GM19025 (cell line): ENCODE measurements around the gene ACOT2.
"Not testable (repeated sequence)": the region's sequence is repeated elsewhere in the genome, so short reads cannot be mapped to it uniquely, and the experiment has no call there.

Experiments
- ATAC-seq: cut with Tn5 transposase; IDR thresholded peaks from one replicate; pipeline ENCODE4 v1.9.1; 2021; ENCODE audit warnings: mild to moderate bottlenecking, low read depth, moderate library complexity; ENCODE audit not compliant: unreplicated experiment

ACOT2 gene

GRCh38 chr14:73569185-73569958 lies at the start of gene ACOT2:
Gene ACOT2, plus strand, starts transcription at chr14:73569213. Its CDS starts 28 bp downstream, at chr14:73569241.
- peak; percentile 60 for ATAC-seq

DNA sequence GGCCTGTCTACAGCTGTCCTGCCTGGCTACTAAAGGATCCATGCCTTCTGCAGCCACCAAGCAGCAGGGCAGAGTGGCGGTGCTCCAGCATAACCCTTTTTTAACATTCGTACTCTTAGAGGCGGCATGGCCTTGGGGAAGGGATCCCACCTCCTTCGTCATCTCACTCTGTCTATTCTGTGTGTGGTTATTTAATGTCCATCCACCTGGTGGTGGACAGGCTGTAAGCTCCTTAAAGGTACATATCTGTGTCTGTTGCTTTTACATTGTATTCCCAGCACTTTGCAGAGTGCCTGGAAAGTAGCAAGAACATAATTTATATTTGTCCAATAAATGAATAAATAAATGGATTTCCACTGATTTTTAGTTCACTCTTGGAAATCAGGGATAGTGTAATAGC lies 47.8 kb upstream of the ACOT2 start:
- no peak for ATAC-seq

GRCh38 chr14:73524493-73524892 lies 44.5 kb upstream of the ACOT2 start:
- ATAC-seq = no peak

GRCh38 chr14:73526036-73526984 lies 42.7 kb upstream of the ACOT2 start:
- ATAC-seq = no peak

DNA sequence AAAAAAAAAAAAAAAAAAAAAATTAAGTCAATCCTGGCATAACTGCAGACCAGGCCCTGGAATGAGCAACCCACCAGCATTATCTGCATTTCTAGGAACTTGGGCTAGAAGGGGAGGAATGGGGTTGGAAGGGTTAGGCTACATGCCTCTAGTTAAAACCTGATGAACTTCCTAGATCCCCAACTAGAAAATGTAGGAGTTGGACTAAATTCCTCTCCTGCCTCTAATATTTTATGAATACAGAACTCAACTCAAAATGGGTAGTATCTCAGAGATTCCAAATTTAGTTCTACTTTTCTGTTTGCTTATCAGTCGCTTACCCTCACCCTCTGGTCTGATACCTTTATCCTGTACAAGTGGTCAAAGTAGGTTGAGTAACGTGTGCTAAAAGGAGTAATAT lies 39.7 kb upstream of the ACOT2 start:
- not testable (repeated sequence) for ATAC-seq

DNA sequence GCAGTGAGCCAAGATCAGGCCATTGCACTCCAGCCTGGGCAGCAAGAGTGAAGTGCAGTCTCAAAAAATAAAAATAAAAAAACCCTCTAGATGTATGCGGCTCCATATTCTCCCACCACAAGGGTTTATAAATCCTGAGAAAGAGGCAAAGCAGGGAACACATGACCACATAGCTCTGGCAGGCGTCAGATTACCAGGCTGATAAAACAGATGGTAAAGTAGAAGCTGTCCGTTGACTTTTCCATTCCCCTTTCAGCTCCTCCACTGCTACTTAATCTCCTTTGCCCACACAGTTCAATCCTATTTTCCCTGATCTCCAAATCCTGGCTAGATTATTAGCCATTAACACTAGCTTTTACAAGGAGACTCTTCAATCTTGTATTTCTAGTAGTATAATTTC lies 37.0 kb upstream of the ACOT2 start:
- ATAC-seq = not testable (repeated sequence)

GRCh38 chr14:73537244-73538045 lies 31.6 kb upstream of the ACOT2 start:
- not testable (repeated sequence) for ATAC-seq

DNA sequence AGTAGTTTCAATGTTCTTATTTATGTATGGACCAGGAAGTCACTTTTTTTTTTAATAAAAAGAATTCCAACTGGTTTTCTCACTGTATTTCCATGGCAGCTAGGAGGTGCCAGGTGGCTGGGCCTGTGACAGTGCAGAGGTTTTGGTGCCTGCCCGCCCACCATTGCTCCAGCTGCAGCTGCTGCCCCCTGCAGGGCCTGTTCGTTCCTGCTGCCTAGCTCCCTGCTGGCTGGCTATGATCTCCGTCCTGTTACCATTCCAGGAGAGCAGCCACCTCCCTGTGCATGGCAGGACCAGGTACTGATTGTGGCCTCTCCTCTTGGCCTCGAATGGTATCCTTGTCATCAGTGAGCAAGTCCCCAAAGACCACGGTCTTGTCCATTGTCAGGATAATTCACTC lies 30.0 kb upstream of the ACOT2 start:
- ATAC-seq = not testable (repeated sequence)

GRCh38 chr14:73542961-73543360 lies 26.1 kb upstream of the ACOT2 start:
- not testable (repeated sequence) for ATAC-seq

GRCh38 chr14:73545353-73545752 lies 23.7 kb upstream of the ACOT2 start:
- not testable (repeated sequence) for ATAC-seq

DNA sequence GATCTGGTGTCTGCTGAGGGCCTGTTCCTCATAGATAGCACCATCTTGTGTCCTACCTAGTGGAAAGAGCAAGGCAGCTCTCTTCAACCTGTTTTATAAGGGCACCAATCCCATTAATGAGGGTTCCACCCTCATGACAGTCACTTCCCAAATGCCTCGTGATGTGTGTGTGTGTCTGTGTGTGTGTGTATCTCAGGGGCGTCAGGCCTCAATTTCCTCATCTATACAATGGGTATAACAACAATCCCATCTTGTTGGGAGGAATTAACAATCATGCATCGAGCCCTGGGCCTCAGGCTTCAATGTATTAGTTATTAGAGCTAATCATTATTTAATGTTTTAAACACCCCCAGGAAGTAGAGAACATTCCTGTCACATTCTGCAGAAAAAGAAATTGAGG lies 19.9 kb upstream of the ACOT2 start:
- not testable (repeated sequence) for ATAC-seq

DNA sequence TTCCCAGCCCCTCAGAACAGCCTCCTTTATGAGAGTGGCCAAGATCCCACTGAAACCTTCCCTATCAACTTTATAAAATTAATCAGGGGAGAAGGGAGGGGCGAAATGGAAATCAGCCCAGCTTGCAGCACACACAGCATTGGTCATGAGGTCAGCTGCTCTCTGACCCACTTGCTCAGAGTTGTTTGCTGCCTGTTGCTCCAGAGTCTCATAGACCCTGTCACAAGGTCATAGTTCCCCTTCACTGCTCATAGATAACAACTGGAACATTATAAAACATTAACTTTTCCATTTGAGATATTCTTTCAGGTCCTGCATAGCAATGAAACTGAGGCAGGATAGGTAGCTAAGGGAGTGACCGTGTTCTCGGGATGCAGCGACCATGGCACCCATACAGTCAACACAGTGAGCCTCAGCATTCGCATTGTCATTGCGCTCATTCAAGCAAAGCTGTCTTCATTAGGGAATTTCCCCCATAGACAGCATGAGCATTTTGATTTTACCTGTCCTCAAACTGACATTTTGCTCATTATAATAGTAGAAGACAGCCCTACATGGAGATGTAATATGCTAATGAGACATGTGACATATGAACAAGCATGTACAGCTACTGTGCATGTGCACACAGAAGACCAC lies 19.0 kb upstream of the ACOT2 start:
- not testable (repeated sequence) for ATAC-seq

DNA sequence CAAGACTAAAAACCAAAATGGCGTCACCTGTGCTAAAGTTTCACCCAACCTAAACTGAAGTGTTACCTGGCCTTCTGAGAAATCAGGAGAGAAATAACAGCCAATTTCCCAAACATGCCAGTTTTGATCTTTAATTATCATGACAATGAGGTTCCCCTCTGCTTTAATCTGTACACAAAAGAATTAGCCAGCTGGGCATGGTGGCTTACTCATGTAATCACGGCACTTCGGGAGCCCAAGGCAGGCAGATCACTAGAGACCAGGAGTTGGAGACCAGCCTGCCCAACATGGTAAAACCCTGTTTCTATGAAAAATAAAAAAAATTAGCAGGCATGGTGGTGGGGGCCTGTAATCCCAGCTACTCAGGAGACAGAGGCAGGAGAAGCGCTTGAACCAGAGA lies 15.2 kb upstream of the ACOT2 start:
- no peak for ATAC-seq

DNA sequence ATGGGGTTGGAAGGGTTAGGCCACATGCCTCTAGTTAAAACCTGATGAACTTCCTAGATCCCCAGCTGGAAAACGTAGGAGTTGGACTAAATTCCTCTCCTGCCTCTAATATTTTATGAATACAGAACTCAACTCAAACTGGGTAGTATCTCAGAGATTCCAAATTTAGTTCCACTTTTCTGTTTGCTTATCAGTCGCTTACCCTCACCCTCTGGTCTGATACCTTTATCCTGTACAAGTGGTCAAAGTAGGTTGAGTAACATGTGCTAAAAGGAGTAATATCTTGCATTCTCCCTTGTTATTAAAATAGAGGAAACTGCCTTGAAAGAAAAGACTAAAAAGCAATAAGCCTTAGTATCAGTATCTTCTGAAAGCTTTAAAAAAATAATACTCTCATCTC lies 11.8 kb upstream of the ACOT2 start:
- ATAC-seq = not testable (repeated sequence)

GRCh38 chr14:73558238-73558637 lies 10.8 kb upstream of the ACOT2 start:
- not testable (repeated sequence) for ATAC-seq

- ATAC-seq = not testable (repeated sequence)
These were observed 6.8 kb upstream of the ACOT2 start for GRCh38 chr14:73562256-73562655.

- ATAC-seq = not testable (repeated sequence)
These were observed 6.3 kb upstream of the ACOT2 start for GRCh38 chr14:73562696-73563095.

DNA sequence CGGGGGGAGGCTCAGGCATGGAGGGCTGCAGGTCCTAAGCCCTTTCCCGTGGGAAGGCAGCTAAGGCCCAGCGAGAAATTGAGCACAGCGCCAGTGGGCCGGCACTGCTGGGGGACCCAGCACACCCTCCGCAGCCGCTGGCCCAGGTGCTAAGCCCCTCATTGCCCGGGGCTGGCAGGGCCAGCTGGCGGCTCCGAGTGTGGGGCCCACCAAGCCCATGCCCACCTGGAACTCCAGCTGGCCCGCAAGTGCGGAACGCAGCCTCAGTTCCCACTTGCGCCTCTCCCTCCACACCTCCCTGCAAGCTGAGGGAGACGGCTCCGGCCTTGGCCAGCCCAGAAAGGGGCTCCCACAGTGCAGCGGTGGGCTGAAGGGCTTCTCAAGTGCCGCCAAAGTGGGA lies 2.6 kb upstream of the ACOT2 start:
- ATAC-seq = not testable (repeated sequence)

GRCh38 chr14:73566935-73567334 lies 2.1 kb upstream of the ACOT2 start:
- not testable (repeated sequence) for ATAC-seq

GRCh38 chr14:73567358-73567757 lies 1.7 kb upstream of the ACOT2 start:
- ATAC-seq = no peak
